ENCODE measurements around the gene FBXO47.
"Not testable (repeated sequence)": the region's sequence is repeated elsewhere in the genome, so short reads cannot be mapped to it uniquely, and the experiment has no call there.

FBXO47 gene

GRCh38 chr17:38921756-38922411 lies 45.3 kb downstream of the FBXO47 start:
- no peak for DNase-seq

- no peak for DNase-seq
Measured at GRCh38 chr17:38920374-38921291, 46.6 kb downstream of the FBXO47 start.

GRCh38 chr17:38919316-38920078 lies 47.7 kb downstream of the FBXO47 start:
- DNase-seq, result no peak

- no peak for DNase-seq
Measured at GRCh38 chr17:38918916-38919315, 48.3 kb downstream of the FBXO47 start.

- DNase-seq, result no peak
Measured at GRCh38 chr17:38918129-38918913, 48.9 kb downstream of the FBXO47 start.

GRCh38 chr17:38917259-38917658 lies 49.9 kb downstream of the FBXO47 start:
- no peak for DNase-seq

GRCh38 chr17:38916771-38917170 lies 50.4 kb downstream of the FBXO47 start:
- no peak for DNase-seq

- no peak for DNase-seq
Measured at GRCh38 chr17:38915639-38915995, 51.6 kb downstream of the FBXO47 start.

GRCh38 chr17:38914741-38915638 lies 52.2 kb downstream of the FBXO47 start:
- no peak for DNase-seq

GRCh38 chr17:38912221-38912813 lies 54.9 kb downstream of the FBXO47 start:
- no peak for DNase-seq

- not testable (repeated sequence) for DNase-seq
Measured at GRCh38 chr17:38911731-38912081, 55.5 kb downstream of the FBXO47 start.

- no peak for DNase-seq
Measured at GRCh38 chr17:38911081-38911730, 56.0 kb downstream of the FBXO47 start.

- DNase-seq, result no peak
Measured at GRCh38 chr17:38910325-38910724, 56.9 kb downstream of the FBXO47 start.

GRCh38 chr17:38908676-38909181 lies 58.5 kb downstream of the FBXO47 start:
- DNase-seq, result no peak

- no peak for DNase-seq
Measured at GRCh38 chr17:38907930-38908675, 59.1 kb downstream of the FBXO47 start.

- no peak for DNase-seq
Measured at GRCh38 chr17:38906460-38907228, 60.6 kb downstream of the FBXO47 start.

GRCh38 chr17:38905375-38905774 lies 61.8 kb downstream of the FBXO47 start:
- DNase-seq, result no peak

- DNase-seq, result no peak
Measured at GRCh38 chr17:38904892-38905291, 62.3 kb downstream of the FBXO47 start.

GRCh38 chr17:38903404-38903803 lies 63.8 kb downstream of the FBXO47 start:
- no peak for DNase-seq

Data from T1000 (cell line).